Activated CD4-positive, alpha-beta memory T cell treated with anti-CD3 and anti-CD28 coated beads, Interleukin-2, amount 10 ng/mL, durations not matched to agents 7 days and 5 days (primary cell): ENCODE measurements around the gene ASB7. TPM values are rescaled to one million over a fixed set of nuclear protein-coding genes. Genes with fewer than 3 reads are reported as not detected.

Source experiments
- CTCF ChIA-PET: fragments of 350-600 bp; sonication (Branson Sonifier 250); formaldehyde crosslinking; loops from one replicate; lab custom pipeline; 2021; ENCODE audit warnings: antibody characterized with exemption, inconsistent platforms; lab: Charles Lee
- POLR2A ChIA-PET: fragments of 350-600 bp; sonication (Branson Sonifier 250); formaldehyde crosslinking; loops from one replicate; lab custom pipeline; 2021; ENCODE audit warnings: antibody characterized with exemption; lab: Charles Lee
- DNase-seq: peaks from one replicate; pipeline ENCODE4 v3.0.0-alpha.2; 2020
- H3K27ac Mint-ChIP-seq: one replicate; pipeline ENCODE4 v1.8.0; 2021; ENCODE audit warnings: mild to moderate bottlenecking, mixed read lengths
- H3K27me3 Mint-ChIP-seq: one replicate; pipeline ENCODE4 v1.8.0; 2021; ENCODE audit warnings: mixed read lengths
- H3K36me3 Mint-ChIP-seq: one replicate; pipeline ENCODE4 v1.8.0; 2021; ENCODE audit warnings: low read depth, mixed read lengths
- H3K4me1 Mint-ChIP-seq: one replicate; pipeline ENCODE4 v1.8.0; 2021; ENCODE audit warnings: mixed read lengths
- H3K4me3 Mint-ChIP-seq: one replicate; pipeline ENCODE4 v1.8.0; 2021; ENCODE audit warnings: mild to moderate bottlenecking, mixed read lengths
- H3K9me3 Mint-ChIP-seq: one replicate; pipeline ENCODE4 v1.8.0; 2021; ENCODE audit warnings: mixed read lengths
- total RNA-seq, 2 experiments: library from RNA; stranded (reverse); gene quantifications; one replicate each; pipeline ENCODE4 v1.2.3, GENCODE V29; 2021

Gene ASB7
- total RNA-seq, 2 experiments from 2014 or later: 23.1 to 23.3 TPM

- H3K27me3 Mint-ChIP-seq: peaks cover 12% of the 10 kb centered on the region
- DNase-seq: no peak
- no peak overlapping the region for H3K27ac Mint-ChIP-seq
- no peaks in the 10 kb centered on the region for H3K36me3 Mint-ChIP-seq
- peaks cover 2% of the 10 kb centered on the region for H3K9me3 Mint-ChIP-seq
- ChIA-PET POLR2A (no interaction called here), CTCF (no interaction called here)
- no peaks in the 10 kb centered on the region for H3K4me1 Mint-ChIP-seq
- no peak overlapping the region for H3K4me3 Mint-ChIP-seq
Observed at GRCh38 chr15:100681335-100681746, 79.0 kb downstream of the ASB7 start.

DNA sequence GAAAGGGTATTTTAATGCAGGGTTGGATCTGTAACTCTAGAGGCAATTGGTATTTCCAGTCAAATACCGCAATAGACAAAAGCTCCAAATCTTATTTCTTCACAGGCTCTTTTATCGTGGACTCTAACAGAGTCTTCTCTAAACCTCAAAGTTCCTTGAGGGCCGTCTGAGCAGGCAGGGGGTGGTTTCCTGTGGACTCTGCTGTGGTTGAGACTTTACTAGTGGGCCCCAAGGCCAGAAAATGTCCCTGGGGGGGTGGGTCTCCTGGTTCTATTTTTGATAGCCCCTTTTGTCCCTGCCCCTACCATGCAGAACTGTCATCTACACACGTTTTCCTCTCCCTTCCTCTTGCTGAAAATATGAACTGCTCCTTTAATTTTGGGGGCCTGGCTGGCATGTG, 80.1 kb downstream of the ASB7 start:
- DNase-seq: no peak
- ChIA-PET POLR2A (no interaction called here), CTCF (no interaction called here)
- H3K4me3 Mint-ChIP-seq: no peak overlapping the region
- H3K4me1 Mint-ChIP-seq: no peaks in the 10 kb centered on the region
- H3K36me3 Mint-ChIP-seq: no peaks in the 10 kb centered on the region
- H3K27me3 Mint-ChIP-seq: peaks cover 5% of the 10 kb centered on the region
- peaks cover 2% of the 10 kb centered on the region for H3K9me3 Mint-ChIP-seq
- H3K27ac Mint-ChIP-seq: no peak overlapping the region

DNA sequence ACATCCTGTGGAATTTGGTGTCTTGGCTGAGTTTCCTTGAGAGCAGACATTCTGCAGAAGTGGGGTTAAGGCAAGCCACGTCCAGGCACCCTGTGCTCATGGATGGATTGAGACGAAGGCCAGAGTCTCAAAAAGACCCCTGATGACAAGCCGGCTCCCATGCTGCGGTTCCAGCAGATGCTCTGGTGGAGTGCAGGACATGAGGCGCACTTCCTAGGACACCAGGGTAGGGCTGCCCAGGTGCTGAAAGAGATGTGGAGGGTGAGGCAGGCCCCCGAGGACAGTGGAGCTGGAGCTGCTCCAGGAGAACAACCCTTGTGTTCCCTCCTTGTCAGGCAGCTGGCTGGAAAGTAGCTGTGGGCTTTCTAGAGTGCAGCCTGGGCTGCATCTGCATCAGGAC, 81.0 kb downstream of the ASB7 start:
- Mint-ChIP-seq H3K36me3 (no peaks in the 10 kb centered on the region), H3K9me3 (peaks cover 2% of the 10 kb centered on the region), H3K4me3 (no peak overlapping the region), H3K4me1 (no peaks in the 10 kb centered on the region), H3K27ac (no peak overlapping the region), H3K27me3 (peaks cover 2% of the 10 kb centered on the region)
- no peak for DNase-seq
- ChIA-PET POLR2A (no interaction called here), CTCF (no interaction called here)

GRCh38 chr15:100684591-100684990, 82.2 kb downstream of the ASB7 start:
- H3K27ac Mint-ChIP-seq: no peak overlapping the region
- no peak overlapping the region for H3K4me3 Mint-ChIP-seq
- ChIA-PET CTCF (no interaction called here), POLR2A (no interaction called here)
- H3K9me3 Mint-ChIP-seq: peaks cover 2% of the 10 kb centered on the region
- H3K36me3 Mint-ChIP-seq: no peaks in the 10 kb centered on the region
- DNase-seq: no peak
- H3K4me1 Mint-ChIP-seq: no peaks in the 10 kb centered on the region
- H3K27me3 Mint-ChIP-seq: no peaks in the 10 kb centered on the region

GRCh38 chr15:100686021-100686724, 83.8 kb downstream of the ASB7 start:
- Mint-ChIP-seq H3K27me3 (no peaks in the 10 kb centered on the region), H3K27ac (no peak overlapping the region), H3K4me3 (no peak overlapping the region), H3K4me1 (no peaks in the 10 kb centered on the region), H3K36me3 (no peaks in the 10 kb centered on the region), H3K9me3 (peaks cover 2% of the 10 kb centered on the region)
- ChIA-PET CTCF (no interaction called here), POLR2A (no interaction called here)
- no peak for DNase-seq

GRCh38 chr15:100686725-100687473, 84.5 kb downstream of the ASB7 start:
- Mint-ChIP-seq H3K4me3 (no peak overlapping the region), H3K27ac (no peak overlapping the region), H3K27me3 (no peaks in the 10 kb centered on the region), H3K4me1 (no peaks in the 10 kb centered on the region), H3K36me3 (no peaks in the 10 kb centered on the region), H3K9me3 (no peaks in the 10 kb centered on the region)
- DNase-seq: no peak
- CTCF ChIA-PET: no interaction called here
- POLR2A ChIA-PET: no interaction called here

- no peaks in the 10 kb centered on the region for H3K4me1 Mint-ChIP-seq
- no peak overlapping the region for H3K27ac Mint-ChIP-seq
- H3K27me3 Mint-ChIP-seq: no peaks in the 10 kb centered on the region
- H3K4me3 Mint-ChIP-seq: no peak overlapping the region
- no peaks in the 10 kb centered on the region for H3K36me3 Mint-ChIP-seq
- no peaks in the 10 kb centered on the region for H3K9me3 Mint-ChIP-seq
- ChIA-PET CTCF (no interaction called here), POLR2A (no interaction called here)
- no peak for DNase-seq
Observed at GRCh38 chr15:100687582-100688141, 85.3 kb downstream of the ASB7 start.

DNA sequence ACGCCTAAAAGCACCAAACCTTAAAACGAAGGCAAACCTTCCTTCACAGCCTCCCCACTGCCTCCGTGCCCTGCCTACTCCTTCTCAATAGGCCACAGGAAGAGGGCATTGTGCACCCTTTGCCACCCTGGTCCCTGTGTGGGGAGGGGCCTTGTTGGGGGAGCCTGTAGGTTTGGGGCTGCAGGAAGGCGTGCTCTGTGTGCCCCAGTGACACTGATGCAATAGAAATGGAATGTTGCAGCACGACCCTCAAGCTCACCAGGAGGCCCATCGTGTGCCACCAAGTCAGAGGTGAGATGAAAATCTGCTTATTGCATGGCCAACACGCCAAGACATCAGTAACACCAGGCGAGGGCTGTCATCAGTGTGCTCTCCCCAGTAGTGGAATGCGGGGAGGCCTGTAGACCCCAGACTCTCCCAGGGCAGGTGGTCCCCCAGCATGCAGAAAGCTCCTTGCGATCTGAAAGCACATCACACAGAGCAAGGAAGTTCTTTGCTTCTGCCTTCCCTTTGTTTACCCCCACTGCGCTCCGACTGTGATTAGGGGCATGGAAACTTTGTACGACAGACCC, 86.2 kb downstream of the ASB7 start:
- ChIA-PET CTCF (no interaction called here), POLR2A (no interaction called here)
- Mint-ChIP-seq H3K27ac (no peak overlapping the region), H3K9me3 (no peaks in the 10 kb centered on the region), H3K36me3 (no peaks in the 10 kb centered on the region), H3K4me1 (no peaks in the 10 kb centered on the region), H3K4me3 (no peak overlapping the region), H3K27me3 (no peaks in the 10 kb centered on the region)
- DNase-seq: no peak

- Mint-ChIP-seq H3K27me3 (peaks cover 2% of the 10 kb centered on the region), H3K4me1 (no peaks in the 10 kb centered on the region), H3K9me3 (no peaks in the 10 kb centered on the region), H3K36me3 (no peaks in the 10 kb centered on the region), H3K4me3 (no peak overlapping the region), H3K27ac (no peak overlapping the region)
- no peak for DNase-seq
- POLR2A ChIA-PET: no interaction called here
- CTCF ChIA-PET: no interaction called here
Observed at GRCh38 chr15:100689131-100689899, 86.9 kb downstream of the ASB7 start.

- no peaks in the 10 kb centered on the region for H3K4me1 Mint-ChIP-seq
- peaks cover 2% of the 10 kb centered on the region for H3K27me3 Mint-ChIP-seq
- ChIA-PET POLR2A (no interaction called here), CTCF (no interaction called here)
- no peak overlapping the region for H3K27ac Mint-ChIP-seq
- H3K36me3 Mint-ChIP-seq: no peaks in the 10 kb centered on the region
- no peak for DNase-seq
- H3K9me3 Mint-ChIP-seq: no peaks in the 10 kb centered on the region
- H3K4me3 Mint-ChIP-seq: no peak overlapping the region
Observed at GRCh38 chr15:100690032-100690794, 87.8 kb downstream of the ASB7 start.

- Mint-ChIP-seq H3K4me3 (no peak overlapping the region), H3K9me3 (no peaks in the 10 kb centered on the region), H3K36me3 (no peaks in the 10 kb centered on the region), H3K27ac (no peak overlapping the region), H3K27me3 (peaks cover 2% of the 10 kb centered on the region), H3K4me1 (no peaks in the 10 kb centered on the region)
- CTCF ChIA-PET: no interaction called here
- POLR2A ChIA-PET: no interaction called here
- no peak for DNase-seq
Observed at GRCh38 chr15:100690795-100691158, 88.4 kb downstream of the ASB7 start.

- Mint-ChIP-seq H3K4me1 (no peaks in the 10 kb centered on the region), H3K4me3 (no peak overlapping the region), H3K36me3 (no peaks in the 10 kb centered on the region), H3K27ac (no peak overlapping the region), H3K27me3 (peaks cover 2% of the 10 kb centered on the region), H3K9me3 (no peaks in the 10 kb centered on the region)
- no peak for DNase-seq
- ChIA-PET CTCF (no interaction called here), POLR2A (no interaction called here)
Observed at GRCh38 chr15:100691321-100691720, 88.9 kb downstream of the ASB7 start.
